H1 (cell line): ENCODE results near the gene CUL4A. TPM values are rescaled to one million over a fixed set of nuclear protein-coding genes. Genes with fewer than 3 reads are reported as not detected.

Source experiments
- CTCF ChIA-PET: fragments of 300-600 bp; sonication (Branson Sonifier 250); formaldehyde crosslinking; loops from one replicate; lab custom pipeline; 2021; ENCODE audit not compliant: partially characterized antibody; lab: Charles Lee
- POLR2A ChIA-PET: fragments of 300-600 bp; sonication (Branson Sonifier 250); formaldehyde crosslinking; loops from one replicate; lab custom pipeline; 2021; ENCODE audit warnings: inconsistent platforms; ENCODE audit not compliant: partially characterized antibody; lab: Charles Lee
- DNase-seq, 2 experiments: peaks; one replicate each; pipeline versions ENCODE4 v3.0.0 to v3.0.0-alpha.2; 2010 to 2022; ENCODE audit warnings: low spot score in 2 of 2, low read depth in 1 of 2, mixed read lengths in 1 of 2
- FAIRE-seq: peaks from 2 replicates; lab custom pipeline; 2011; peaks lifted over from hg19 to GRCh38; lab: Jason Lieb, UNC
- H2AFZ ChIP-seq: 2 replicates; pipeline ENCODE4 v1.8.1; 2012; ENCODE audit warnings: low read length, inconsistent platforms
- H2AK5ac ChIP-seq: 2 replicates; pipeline ENCODE4 v1.6.1; 2013; ENCODE audit warnings: low read depth, low read length
- H2BK120ac ChIP-seq: replicated peaks from 2 replicates; pipeline ENCODE3; 2013; ENCODE audit warnings: low read depth, low read length, inconsistent platforms
- H2BK12ac ChIP-seq: 2 replicates; pipeline ENCODE4 v1.6.1; 2013; ENCODE audit warnings: low read depth, low read length
- H2BK15ac ChIP-seq: 2 replicates; pipeline ENCODE4 v1.6.1; 2013; ENCODE audit warnings: low read length
- H2BK20ac ChIP-seq: 2 replicates; pipeline ENCODE4 v1.6.1; 2013; ENCODE audit warnings: low read length
- H2BK5ac ChIP-seq: 2 replicates; pipeline ENCODE4 v1.6.1; 2013; ENCODE audit warnings: low read depth, low read length
- H3K14ac ChIP-seq: 2 replicates; pipeline ENCODE4 v1.6.1; 2013; ENCODE audit warnings: inconsistent platforms; ENCODE audit not compliant: insufficient read length
- H3K18ac ChIP-seq: 2 replicates; pipeline ENCODE4 v1.6.1; 2013; ENCODE audit warnings: low read length; ENCODE audit errors: extremely low read depth
- H3K23ac ChIP-seq: 2 replicates; pipeline ENCODE4 v1.6.1; 2013; ENCODE audit warnings: inconsistent platforms; ENCODE audit not compliant: insufficient read length
- H3K23me2 ChIP-seq: 2 replicates; pipeline ENCODE4 v1.6.1; 2013; ENCODE audit warnings: low read depth, low read length
- H3K27ac ChIP-seq: 2 replicates; pipeline ENCODE4 v1.6.1; 2011; ENCODE audit warnings: low read depth, low read length, inconsistent platforms
- H3K27me3 ChIP-seq, 4 experiments: replicated peaks in 1 of 4; 1 replicate in 1 of 4; 2 replicates in 3 of 4; pipeline versions ENCODE4 v1.6.1 to v1.8.1; 2011 to 2013; ENCODE audit warnings: low read length in 3 of 4, mild to moderate bottlenecking in 3 of 4, inconsistent platforms in 2 of 4, mixed read lengths in 2 of 4, moderate library complexity in 1 of 4; ENCODE audit not compliant: control insufficient read depth in 3 of 4, insufficient read depth in 3 of 4; ENCODE audit errors: extremely low read depth in 1 of 4
- H3K36me3 ChIP-seq, 4 experiments: 2 replicates each; pipeline versions ENCODE4 v1.6.1 to v1.8.1; 2011 to 2013; ENCODE audit warnings: mild to moderate bottlenecking in 4 of 4, low read length in 3 of 4, moderate library complexity in 2 of 4, control low read depth in 1 of 4, inconsistent platforms in 1 of 4; ENCODE audit not compliant: insufficient read depth in 4 of 4, control insufficient read depth in 2 of 4
- H3K4ac ChIP-seq: replicated peaks from 2 replicates; pipeline ENCODE3; 2013; ENCODE audit warnings: low read length, low read depth, mixed read lengths, inconsistent platforms; ENCODE audit not compliant: insufficient read length
- H3K4me1 ChIP-seq, 4 experiments: replicated peaks in 1 of 4; 1 replicate in 1 of 4; 2 replicates in 3 of 4; pipeline versions ENCODE4 v1.6.1 to v1.8.1; 2011 to 2013; ENCODE audit warnings: low read length in 3 of 4, inconsistent platforms in 2 of 4, mixed read lengths in 1 of 4; ENCODE audit not compliant: insufficient read depth in 4 of 4, control insufficient read depth in 3 of 4
- H3K4me2 ChIP-seq, 2 experiments: 2 replicates each; pipeline versions ENCODE4 v1.6.1 to v1.8.1; 2011 to 2013; ENCODE audit warnings: low read depth in 2 of 2, low read length in 2 of 2, control low read depth in 1 of 2, inconsistent platforms in 1 of 2, mild to moderate bottlenecking in 1 of 2; ENCODE audit not compliant: insufficient read depth in 1 of 2
- H3K4me3 ChIP-seq, 4 experiments: fragments of 200-600, 300-600 bp in 1 of 4; sonication (generic), shearing (Covaris generic), sonication (Bioruptor Twin) in 1 of 4; 2 replicates each; pipeline versions ENCODE4 v1.5.1 to v1.8.1; 2011 to 2016; ENCODE audit warnings: low read length in 4 of 4, low read depth in 3 of 4, control low read depth in 2 of 4, inconsistent platforms in 2 of 4, mild to moderate bottlenecking in 2 of 4, mixed read lengths in 1 of 4, moderate library complexity in 1 of 4; ENCODE audit not compliant: insufficient read depth in 2 of 4; ENCODE audit errors: extremely low read depth in 1 of 4
- H3K56ac ChIP-seq: replicated peaks from 2 replicates; pipeline ENCODE3; 2013; ENCODE audit warnings: low read depth, mild to moderate bottlenecking, mixed read lengths, low read length, inconsistent platforms; ENCODE audit not compliant: insufficient read length
- H3K79me1 ChIP-seq: 2 replicates; pipeline ENCODE4 v1.6.1; 2013; ENCODE audit warnings: low read depth, low read length, control low read depth
- H3K79me2 ChIP-seq, 2 experiments: 2 replicates each; pipeline versions ENCODE4 v1.6.1 to v1.8.1; 2012 to 2013; ENCODE audit warnings: low read length in 2 of 2, mild to moderate bottlenecking in 2 of 2, inconsistent platforms in 1 of 2; ENCODE audit not compliant: insufficient read depth in 2 of 2, control insufficient read depth in 1 of 2
- H3K9ac ChIP-seq, 4 experiments: replicated peaks in 1 of 4; 1 replicate in 1 of 4; 2 replicates in 3 of 4; pipeline versions ENCODE4 v1.6.1 to v1.8.1; 2011 to 2013; ENCODE audit warnings: low read depth in 3 of 4, low read length in 3 of 4, control low read depth in 2 of 4, mild to moderate bottlenecking in 2 of 4, moderate library complexity in 2 of 4, inconsistent platforms in 1 of 4; ENCODE audit errors: extremely low read depth in 1 of 4
- H3K9me3 ChIP-seq, 2 experiments: 2 replicates each; pipeline versions ENCODE4 v1.6.1 to v1.8.1; 2012 to 2013; ENCODE audit warnings: mild to moderate bottlenecking in 2 of 2, moderate library complexity in 2 of 2, control low read depth in 1 of 2, inconsistent platforms in 1 of 2, low read depth in 1 of 2, low read length in 1 of 2, mixed read lengths in 1 of 2; ENCODE audit not compliant: insufficient read depth in 2 of 2
- H4K20me1 ChIP-seq, 2 experiments: replicated peaks in 1 of 2; 2 replicates each; pipeline versions ENCODE3 to v1.8.1; 2011 to 2013; ENCODE audit warnings: inconsistent platforms in 2 of 2, low read length in 2 of 2, mild to moderate bottlenecking in 1 of 2; ENCODE audit not compliant: insufficient read depth in 2 of 2, control insufficient read depth in 1 of 2
- H4K5ac ChIP-seq: 2 replicates; pipeline ENCODE4 v1.6.1; 2013; ENCODE audit warnings: low read length, low read depth, mixed read lengths, inconsistent platforms; ENCODE audit not compliant: insufficient read length
- H4K8ac ChIP-seq: 2 replicates; pipeline ENCODE4 v1.8.0; 2013; ENCODE audit warnings: mild to moderate bottlenecking, moderate library complexity, low read length, inconsistent platforms; ENCODE audit not compliant: insufficient read depth; ENCODE audit errors: extremely low read depth
- H4K91ac ChIP-seq: replicated peaks from 2 replicates; pipeline ENCODE3; 2013; ENCODE audit warnings: low read length, mixed read lengths, inconsistent platforms; ENCODE audit not compliant: insufficient read length
- CREB1 ChIP-seq: IDR thresholded peaks from 2 replicates; pipeline ENCODE4 v1.6.1; 2012; ENCODE audit warnings: inconsistent platforms
- HDAC2 ChIP-seq, 2 experiments: fragments of 300-600 bp in 1 of 2; sonication (generic) in 1 of 2; IDR thresholded peaks; 2 replicates each; pipeline ENCODE4 v1.6.1; 2011 to 2012; ENCODE audit warnings: low read depth in 2 of 2, low read length in 2 of 2, mild to moderate bottlenecking in 2 of 2, moderate library complexity in 2 of 2, borderline replicate concordance in 1 of 2, inconsistent platforms in 1 of 2
- JUN ChIP-seq: IDR thresholded peaks from 2 replicates; pipeline ENCODE4 v1.6.1; 2011; ENCODE audit warnings: low read depth, mild to moderate bottlenecking, improper control_type of control experiment, low read length
- JUND ChIP-seq: IDR thresholded peaks from 2 replicates; pipeline ENCODE4 v1.6.1; 2011; ENCODE audit warnings: mild to moderate bottlenecking, improper control_type of control experiment, low read length
- KDM4A ChIP-seq: IDR thresholded peaks from one replicate; pipeline ENCODE4 v1.7.1; 2012; ENCODE audit warnings: low read depth, mild to moderate bottlenecking, moderate library complexity, low read length, inconsistent platforms; ENCODE audit not compliant: severe bottlenecking
- KDM5A ChIP-seq: fragments of 200-600 bp; IDR thresholded peaks from 2 replicates; pipeline ENCODE4 v1.7.1; 2012; ENCODE audit warnings: mild to moderate bottlenecking, low read length, inconsistent platforms, mixed read lengths
- MAFK ChIP-seq: IDR thresholded peaks from 2 replicates; pipeline ENCODE4 v1.6.1; 2012; ENCODE audit warnings: low read depth, mild to moderate bottlenecking, improper control_type of control experiment, low read length
- POLR2A ChIP-seq, 2 experiments: IDR thresholded peaks; 1 replicate in 1 of 2; 2 replicates in 1 of 2; pipeline ENCODE4 v1.6.1; 2011; ENCODE audit warnings: low read depth in 2 of 2, low read length in 2 of 2, mild to moderate bottlenecking in 2 of 2; ENCODE audit errors: control extremely low read depth in 1 of 2
- RBBP5 ChIP-seq: IDR thresholded peaks from 2 replicates; pipeline ENCODE4 v1.7.1; 2012; ENCODE audit warnings: low read depth, mild to moderate bottlenecking, inconsistent platforms, low read length, moderate library complexity, borderline replicate concordance
- RFX5 ChIP-seq: IDR thresholded peaks from 2 replicates; pipeline ENCODE4 v1.6.1; 2011; ENCODE audit warnings: low read depth, low read length, improper control_type of control experiment, borderline replicate concordance
- SIX5 ChIP-seq: IDR thresholded peaks from 2 replicates; pipeline ENCODE4 v1.6.1; 2011; ENCODE audit warnings: mild to moderate bottlenecking, low read depth, low read length
- SUZ12 ChIP-seq: fragments of 200-600 bp; sonication (generic); IDR thresholded peaks from 2 replicates; pipeline ENCODE4 v1.6.1; 2012; ENCODE audit warnings: mild to moderate bottlenecking, inconsistent platforms, low read length, moderate library complexity, mixed read lengths
- TAF7 ChIP-seq: optimal IDR thresholded peaks from 2 replicates; pipeline ENCODE3; 2011; ENCODE audit warnings: low read depth, mild to moderate bottlenecking, inconsistent platforms, low read length, moderate library complexity, borderline replicate concordance
- ZNF274 ChIP-seq: IDR thresholded peaks from 2 replicates; pipeline ENCODE4 v1.7.0; 2012; ENCODE audit warnings: low read length, borderline replicate concordance; ENCODE audit errors: extremely low read depth
- WGBS, 2 experiments: shearing (Covaris generic) in 1 of 2; methylation state at CpG; one replicate each; pipeline versions ENCODE4 v1.1.6 to v1.1.7; 2013 to 2015; ENCODE audit warnings: low lambda C conversion rate in 2 of 2, mixed read lengths in 2 of 2, inconsistent platforms in 1 of 2, low coverage in 1 of 2, missing lambda C conversion rate in 1 of 2; ENCODE audit not compliant: insufficient replicate concordance in 2 of 2, insufficient coverage in 1 of 2, insufficient read length in 1 of 2; ENCODE audit errors: extremely low coverage in 1 of 2, missing lambda C conversion rate in 1 of 2; 5-methylcytosine and 5-hydroxymethylcytosine counted together
- polyA plus RNA-seq, 7 experiments: library from polyadenylated mRNA; depleted of rRNA in 3 of 7; stranded (reverse) in 5 of 7; unstranded in 2 of 7; fragments of >200 nt in 5 of 7; fragments of 200-250 nt in 2 of 7; gene quantifications; 1 replicate in 5 of 7; 2 replicates in 1 of 7; 4 replicates in 1 of 7; pipeline versions ENCODE4 v1.2.1 to v1.2.3, GENCODE V29; 2011 to 2013; ENCODE audit warnings: missing spikeins in 2 of 7, mixed read lengths in 2 of 7
- total RNA-seq: library from RNA; stranded (reverse); fragmentation: NEBNext Ultra II Directional; extraction: Animal tissue kit (Norgen Biotek cat#: 25700); gene quantifications from 2 replicates; pipeline ENCODE4 v1.2.1, GENCODE V29; 2021

Gene CUL4A
- total and polyA plus RNA-seq, 2 of the 8 experiments (the other 6 are each of a cell fraction or from before 2014, with no cell fraction given) = 54.7 to 101 TPM

GRCh38 chr13:113239986-113240385 lies 30.6 kb downstream of the CUL4A start:
- Histone ChIP-seq H3K36me3 (peaks cover 16 to 58% (median 27%) of the 10 kb centered on the region in 4 experiments), H3K23ac (no peak overlapping the region), H3K79me1 (no peaks in the 10 kb centered on the region), H3K9ac (no peak overlapping the region), H2AK5ac (no peak overlapping the region), H2BK5ac (no peak overlapping the region), H3K79me2 (no peaks in the 10 kb centered on the region), H2BK20ac (no peak overlapping the region), H4K91ac (no peak overlapping the region), H4K5ac (no peak overlapping the region), H2BK12ac (no peak overlapping the region), H3K23me2 (no peaks in the 10 kb centered on the region), H3K27me3 (no peaks in the 10 kb centered on the region), H3K14ac (no peak overlapping the region), H3K18ac (no peak overlapping the region), H2BK15ac (no peak overlapping the region), H3K27ac (no peak overlapping the region), H3K4ac (no peak overlapping the region), H2BK120ac (no peak overlapping the region), H3K4me2 (no peak overlapping the region), H3K9me3 (no peaks in the 10 kb centered on the region), H4K8ac (no peak overlapping the region), H2AFZ (no peak overlapping the region), H3K4me3 (no peak overlapping the region), H3K56ac (no peak overlapping the region), H3K4me1 (peaks cover 0 to 3% (median 0%) of the 10 kb centered on the region in 4 experiments; a peak in 3 of 7 replicates), H4K20me1 (no peaks in the 10 kb centered on the region)
- ChIA-PET CTCF (no interaction called here), POLR2A (interaction anchor here (1.5 kb wide), 1 partner anchor 31 kb away, joined by 5 read pairs; the partner anchor contains the start of genes CUL4A and PCID2)
- no peak for TF ChIP-seq SIX5
- no peak for TF ChIP-seq KDM4A
- no peak for TF ChIP-seq RFX5
- TF ChIP-seq CREB1 = no peak
- TF ChIP-seq TAF7 = no peak
- no peak for TF ChIP-seq SUZ12
- no peak for TF ChIP-seq HDAC2 (IDR thresholded peaks at IDR 0.05; ENCODE audit: borderline replicate concordance in 1 of 2, low read depth in 2 of 2, low read length in 2 of 2)
- TF ChIP-seq POLR2A (IDR thresholded peaks at IDR 0.05; ENCODE audit: control extremely low read depth in 1 of 2, low read depth in 2 of 2, low read length in 2 of 2) = no peak
- TF ChIP-seq JUND = no peak
- no peak for TF ChIP-seq KDM5A
- no peak for TF ChIP-seq ZNF274
- no peak for TF ChIP-seq RBBP5
- TF ChIP-seq MAFK = no peak
- no peak for TF ChIP-seq JUN
- FAIRE-seq = no peak
- WGBS, 2 experiments = 97% methylated on average over 6 of the region's 6 CpGs; no CpG with 5 or more reads in 1 of the 2 experiments
- no peak for DNase-seq
